K562 (cell line): ENCODE measurements around the gene FAF2. TPM values are rescaled to one million over a fixed set of nuclear protein-coding genes. Genes with fewer than 3 reads are reported as not detected.

Experiments used
- BCL6 ChIP-seq: fragments of 250-450 bp; sonication (Bioruptor Pico); IDR thresholded peaks from 2 replicates; pipeline ENCODE4 v1.4.0; 2020
- BDP1 ChIP-seq: IDR thresholded peaks from 3 replicates; pipeline ENCODE4 v1.6.1; 2011; ENCODE audit not compliant: insufficient read length, insufficient read depth
- CC2D1A ChIP-seq: fragments of 450-650 bp; IDR thresholded peaks from 2 replicates; pipeline ENCODE4 v1.6.1; 2017; ENCODE audit warnings: mild to moderate bottlenecking
- IRF2 ChIP-seq: sonication (generic); formaldehyde crosslinking; IDR thresholded peaks from 2 replicates; pipeline ENCODE4 v1.8.1; 2022; ENCODE audit warnings: mild to moderate bottlenecking, missing genetic modification reagents
- MECOM ChIP-seq: fragments of 250-450 bp; sonication (Bioruptor Pico); IDR thresholded peaks from 2 replicates; pipeline ENCODE4 v1.8.0; 2022; ENCODE audit warnings: inconsistent platforms
- MIER1 ChIP-seq: fragments of 450-650 bp; IDR thresholded peaks from 2 replicates; pipeline ENCODE4 v1.6.1; 2016; ENCODE audit warnings: antibody characterized with exemption, mild to moderate bottlenecking, low read depth
- NCOR1 ChIP-seq: fragments of 450-650 bp; IDR thresholded peaks from 2 replicates; pipeline ENCODE4 v1.6.1; 2016; ENCODE audit warnings: mild to moderate bottlenecking, moderate library complexity
- NFIC ChIP-seq: fragments of 450-650 bp; IDR thresholded peaks from 2 replicates; pipeline ENCODE4 v1.6.1; 2017; ENCODE audit warnings: mild to moderate bottlenecking, inconsistent platforms
- RAD51 ChIP-seq: fragments of 450-650 bp; IDR thresholded peaks from 2 replicates; pipeline ENCODE4 v1.7.1; 2016; ENCODE audit warnings: low read depth, mild to moderate bottlenecking, borderline replicate concordance
- RBM39 ChIP-seq: fragments of 200-400 bp; formaldehyde crosslinking; optimal IDR thresholded peaks from 2 replicates; pipeline ENCODE3; 2018; ENCODE audit warnings: low read depth, low read length
- SMARCA4 ChIP-seq: fragments of 450-650 bp; IDR thresholded peaks from 2 replicates; pipeline ENCODE4 v1.6.1; 2016
- SREBF1 ChIP-seq: fragments of 150-350 bp; IDR thresholded peaks from 2 replicates; pipeline ENCODE4 v1.6.1; 2014; ENCODE audit warnings: antibody characterized with exemption, low read depth, low read length, borderline replicate concordance
- SRSF1 ChIP-seq: fragments of 200-400 bp; formaldehyde crosslinking; IDR thresholded peaks from 2 replicates; pipeline ENCODE4 v1.6.1; 2017; ENCODE audit warnings: mild to moderate bottlenecking, low read depth, low read length, moderate library complexity
- STAG1 ChIP-seq: sonication (generic); formaldehyde crosslinking; IDR thresholded peaks from 2 replicates; pipeline ENCODE4 v1.5.0; 2020; ENCODE audit warnings: missing genetic modification reagents, borderline replicate concordance
- TAF9B ChIP-seq: fragments of 450-650 bp; IDR thresholded peaks from 2 replicates; pipeline ENCODE4 v1.6.1; 2018; ENCODE audit warnings: mild to moderate bottlenecking; ENCODE audit not compliant: partially characterized antibody
- ZKSCAN8 ChIP-seq: fragments of 200-800 bp; sonication (Bioruptor generic); IDR thresholded peaks from 2 replicates; pipeline ENCODE4 v1.6.1; 2016; ENCODE audit warnings: missing genetic modification characterization, missing compliant biosample characterization
- ZNF134 ChIP-seq: fragments of 250-450 bp; sonication (Bioruptor Pico); conservative IDR thresholded peaks from 2 replicates; pipeline ENCODE4 v1.4.0; 2020
- ZNF324 ChIP-seq: fragments of 250-450 bp; sonication (Bioruptor Pico); IDR thresholded peaks from 2 replicates; pipeline ENCODE4 v1.4.0; 2020; ENCODE audit warnings: mild to moderate bottlenecking
- ZNF445 ChIP-seq: fragments of 250-450 bp; sonication (Bioruptor Pico); IDR thresholded peaks from 2 replicates; pipeline ENCODE4 v1.4.0; 2020; ENCODE audit warnings: low read depth, mild to moderate bottlenecking, moderate library complexity
- ZNF592 ChIP-seq: fragments of 450-650 bp; IDR thresholded peaks from 2 replicates; pipeline ENCODE4 v1.6.1; 2017; ENCODE audit warnings: antibody characterized with exemption, mild to moderate bottlenecking
- ZNF740 ChIP-seq, 3 experiments: fragments of 200-800 bp in 1 of 3; sonication (Bioruptor generic) in 1 of 3; sonication (generic) in 1 of 3; formaldehyde crosslinking in 1 of 3; IDR thresholded peaks; 2 replicates each; pipeline versions ENCODE4 v1.6.1 to v1.8.0; 2016 to 2022; ENCODE audit warnings: mild to moderate bottlenecking in 2 of 3, missing compliant biosample characterization in 2 of 3, missing genetic modification characterization in 2 of 3, missing genetic modification reagents in 1 of 3
- ZNF76 ChIP-seq: fragments of 250-450 bp; sonication (Bioruptor Pico); IDR thresholded peaks from 2 replicates; pipeline ENCODE4 v1.4.0; 2020; ENCODE audit warnings: mild to moderate bottlenecking, moderate library complexity, borderline replicate concordance
- ZNF766 ChIP-seq: fragments of 200-800 bp; sonication (Bioruptor generic); conservative IDR thresholded peaks from 2 replicates; pipeline ENCODE4 v1.6.1; 2016; ENCODE audit warnings: missing genetic modification characterization, missing compliant biosample characterization
- polyA plus RNA-seq, 8 experiments: library from polyadenylated mRNA; depleted of rRNA in 4 of 8; stranded (reverse) in 5 of 8; unstranded in 3 of 8; fragments of >200 nt; fragmentation: Nextera tagmentation in 2 of 8; fragmentation: Illumina TruSeq in 1 of 8; extraction: Ambion mirVana in 2 of 8; extraction: Trizol in 1 of 8; gene quantifications; 2 replicates each; pipeline versions ENCODE4 v1.2.1 to v1.2.3, GENCODE V29; 2011 to 2014; ENCODE audit warnings: inconsistent platforms in 1 of 8, missing spikeins in 1 of 8
- total RNA-seq, 7 experiments: library from RNA; depleted of rRNA in 6 of 7; stranded (reverse); fragments of >200 nt in 6 of 7; fragmentation: Illumina TruSeq in 2 of 7; extraction: Trizol in 2 of 7; gene quantifications; 2 replicates each; pipeline versions ENCODE4 v1.2.1 to v1.2.3, GENCODE V29; 2011 to 2021; ENCODE audit warnings: low replicate concordance in 1 of 7
- TF ChIP-seq, protein P1 (sequence below): sonication (generic); formaldehyde crosslinking; IDR thresholded peaks from 2 replicates; pipeline ENCODE4 v1.8.1; 2023; ENCODE audit warnings: mild to moderate bottlenecking, missing genetic modification reagents

FAF2 gene
- total and polyA plus RNA-seq, 9 of the 15 experiments (the other 6 are each of a cell fraction or from before 2014, with no cell fraction given), result 25.0 to 44.6 (median 36.1) TPM

GRCh38 chr5:176540476-176540899, 92.3 kb downstream of the FAF2 start (continued):
- TF ChIP-seq ZNF740 (CRISPR knock-in tag; IDR thresholded peaks at IDR 0.05) (no peak), ZNF740 (tag; IDR thresholded peaks at IDR 0.05) (no peak), RAD51 (0 out of 2 replicates have a peak, but pooled peaks have one; percentile 10), ZNF445 (CRISPR knock-in tag) (no peak), STAG1 (CRISPR knock-in tag) (no peak), ZNF324 (0 out of 2 replicates have a peak, but pooled peaks have one; percentile 23), TAF9B (no peak), ZNF76 (CRISPR knock-in tag) (peak; percentile 79; the same call in 1 of the 2 replicates), IRF2 (CRISPR knock-in tag) (no peak), ZNF766 (CRISPR knock-in tag) (peak; percentile 90), NFIC (no peak), ZNF592 (peak; percentile 66; the same call in 1 of the 2 replicates), MECOM (CRISPR knock-in tag) (peak; percentile 52), SMARCA4 (no peak), BCL6 (peak; percentile 80), RBM39 (no peak), MIER1 (no peak), NCOR1 (no peak), CC2D1A (no peak), SRSF1 (no peak), ZKSCAN8 (CRISPR knock-in tag) (no peak; the same call in 1 of the 2 replicates), ZNF134 (CRISPR knock-in tag) (peak; percentile 56; the same call in 1 of the 2 replicates), BDP1 (no peak), SREBF1 (no peak)
- TF ChIP-seq, protein P1, sequence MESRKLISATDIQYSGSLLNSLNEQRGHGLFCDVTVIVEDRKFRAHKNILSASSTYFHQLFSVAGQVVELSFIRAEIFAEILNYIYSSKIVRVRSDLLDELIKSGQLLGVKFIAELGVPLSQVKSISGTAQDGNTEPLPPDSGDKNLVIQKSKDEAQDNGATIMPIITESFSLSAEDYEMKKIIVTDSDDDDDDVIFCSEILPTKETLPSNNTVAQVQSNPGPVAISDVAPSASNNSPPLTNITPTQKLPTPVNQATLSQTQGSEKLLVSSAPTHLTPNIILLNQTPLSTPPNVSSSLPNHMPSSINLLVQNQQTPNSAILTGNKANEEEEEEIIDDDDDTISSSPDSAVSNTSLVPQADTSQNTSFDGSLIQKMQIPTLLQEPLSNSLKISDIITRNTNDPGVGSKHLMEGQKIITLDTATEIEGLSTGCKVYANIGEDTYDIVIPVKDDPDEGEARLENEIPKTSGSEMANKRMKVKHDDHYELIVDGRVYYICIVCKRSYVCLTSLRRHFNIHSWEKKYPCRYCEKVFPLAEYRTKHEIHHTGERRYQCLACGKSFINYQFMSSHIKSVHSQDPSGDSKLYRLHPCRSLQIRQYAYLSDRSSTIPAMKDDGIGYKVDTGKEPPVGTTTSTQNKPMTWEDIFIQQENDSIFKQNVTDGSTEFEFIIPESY (CRISPR knock-in tag), result peak; percentile 25; the same call in 1 of the 2 replicates
